Tibial nerve (tissue), 4 donors: ENCODE data around the gene ASTN2. TPM values are rescaled to one million over a fixed set of nuclear protein-coding genes. Genes with fewer than 3 reads are reported as not detected.

Experiments
- DNase-seq, 2 donors: peaks; one replicate each; pipeline ENCODE4 v3.0.0-alpha.2; 2019; ENCODE audit warnings: low spot score in 2 of 2
- H3K27ac ChIP-seq, 4 donors: fragments of 200-600 bp; sonication (generic) in 3 of 4; one replicate each; pipeline ENCODE4 v1.5.1; 2017 to 2019; ENCODE audit warnings: mild to moderate bottlenecking in 1 of 4
- H3K27me3 ChIP-seq, 2 donors: fragments of 200-600 bp; sonication (generic) in 1 of 2; one replicate each; pipeline versions ENCODE4 v1.5.1 to v1.6.0; 2017 to 2019
- H3K36me3 ChIP-seq, 3 donors: fragments of 200-600 bp; sonication (generic); one replicate each; pipeline ENCODE4 v1.5.1; 2018 to 2019
- H3K4me1 ChIP-seq, 4 donors: fragments of 200-600 bp; sonication (generic) in 3 of 4; one replicate each; pipeline ENCODE4 v1.5.1; 2017 to 2019
- H3K4me3 ChIP-seq, 4 donors: fragments of 200-600 bp; sonication (generic) in 3 of 4; one replicate each; pipeline ENCODE4 v1.5.1; 2017 to 2019; ENCODE audit warnings: mild to moderate bottlenecking in 1 of 4, moderate library complexity in 1 of 4
- H3K9me3 ChIP-seq, 4 donors: fragments of 200-600 bp; sonication (generic) in 3 of 4; one replicate each; pipeline ENCODE4 v1.5.1; 2017 to 2019
- CTCF ChIP-seq, 5 experiments: fragments of 200-600 bp in 3 of 5; fragments of 450-650 bp in 2 of 5; sonication (generic) in 3 of 5; IDR thresholded peaks; one replicate each; pipeline ENCODE4 v1.5.1; 2016 to 2019; ENCODE audit warnings: antibody characterized with exemption in 5 of 5, mild to moderate bottlenecking in 3 of 5, moderate library complexity in 2 of 5
- EP300 ChIP-seq, 2 donors: sonication (generic); formaldehyde crosslinking; IDR thresholded peaks; one replicate each; pipeline ENCODE4 v1.6.1; 2017; ENCODE audit warnings: antibody characterized with exemption in 2 of 2, mild to moderate bottlenecking in 1 of 2
- POLR2A ChIP-seq, 2 donors: fragments of 450-650 bp; IDR thresholded peaks; one replicate each; pipeline ENCODE4 v1.6.1; 2017; ENCODE audit warnings: antibody characterized with exemption in 2 of 2, mild to moderate bottlenecking in 2 of 2, moderate library complexity in 2 of 2
- WGBS, 2 donors: methylation state at CpG; one replicate each; pipeline ENCODE4 v1.1.5; 2018; 5-methylcytosine and 5-hydroxymethylcytosine counted together
- total RNA-seq, 4 donors: library from RNA; depleted of rRNA; stranded (reverse); fragments of >200 nt; gene quantifications; one replicate each; pipeline ENCODE4 v1.1.0, GENCODE V29; 2016

Gene ASTN2
- total RNA-seq, 4 donors from 2014 or later, result 9.0 to 14.9 (median 12.3) TPM

- 89 to 100% methylated on average over 1 of the region's 1 CpG for WGBS, 2 donors
- Histone ChIP-seq H3K4me3 (no peak overlapping the region), H3K4me1 (no peaks in the 10 kb centered on the region), H3K27ac (no peak overlapping the region), H3K9me3 (no peaks in the 10 kb centered on the region), H3K27me3 (no peaks in the 10 kb centered on the region), H3K36me3 (no peaks in the 10 kb centered on the region)
- TF ChIP-seq EP300 (IDR thresholded peaks at IDR 0.05) (no peak), CTCF (IDR thresholded peaks at IDR 0.05) (no peak), POLR2A (IDR thresholded peaks at IDR 0.05) (no peak)
- DNase-seq, result no peak
Observed at GRCh38 chr9:117164512-117164911, 250.3 kb downstream of the ASTN2 start.

- H3K36me3 ChIP-seq, result no peaks in the 10 kb centered on the region
- no peak overlapping the region for H3K27ac ChIP-seq
- H3K9me3 ChIP-seq, result no peaks in the 10 kb centered on the region
- no peaks in the 10 kb centered on the region for H3K27me3 ChIP-seq
- no peaks in the 10 kb centered on the region for H3K4me1 ChIP-seq
- DNase-seq, result no peak
- TF ChIP-seq POLR2A (IDR thresholded peaks at IDR 0.05), result no peak
- TF ChIP-seq EP300 (IDR thresholded peaks at IDR 0.05), result no peak
- TF ChIP-seq CTCF (IDR thresholded peaks at IDR 0.05), result peak in 1 of 5 experiments; percentile 6
- no peak overlapping the region for H3K4me3 ChIP-seq
Observed at GRCh38 chr9:117160254-117160653, 254.6 kb downstream of the ASTN2 start.

GRCh38 chr9:117156771-117157535 lies 257.9 kb downstream of the ASTN2 start:
- Histone ChIP-seq H3K9me3 (no peaks in the 10 kb centered on the region), H3K4me1 (no peaks in the 10 kb centered on the region), H3K36me3 (no peaks in the 10 kb centered on the region), H3K27ac (no peak overlapping the region), H3K4me3 (no peak overlapping the region), H3K27me3 (no peaks in the 10 kb centered on the region)
- DNase-seq, result no peak
- TF ChIP-seq POLR2A (IDR thresholded peaks at IDR 0.05) (no peak), CTCF (IDR thresholded peaks at IDR 0.05) (no peak), EP300 (IDR thresholded peaks at IDR 0.05) (no peak)
- WGBS, 2 donors, result 77 to 91% methylated on average over 2 of the region's 2 CpGs

GRCh38 chr9:117156144-117156688 lies 258.6 kb downstream of the ASTN2 start:
- Histone ChIP-seq H3K27me3 (no peaks in the 10 kb centered on the region), H3K4me1 (no peaks in the 10 kb centered on the region), H3K9me3 (no peaks in the 10 kb centered on the region), H3K27ac (no peak overlapping the region), H3K4me3 (no peak overlapping the region), H3K36me3 (no peaks in the 10 kb centered on the region)
- TF ChIP-seq EP300 (IDR thresholded peaks at IDR 0.05) (no peak), CTCF (IDR thresholded peaks at IDR 0.05) (no peak)
- WGBS, 2 donors, result 64 to 75% methylated on average over 2 of the region's 2 CpGs
- DNase-seq, result no peak

- Histone ChIP-seq H3K27ac (no peak overlapping the region), H3K4me1 (no peaks in the 10 kb centered on the region), H3K36me3 (no peaks in the 10 kb centered on the region), H3K9me3 (no peaks in the 10 kb centered on the region), H3K27me3 (no peaks in the 10 kb centered on the region), H3K4me3 (no peak overlapping the region)
- WGBS, 2 donors, result 83 to 91% methylated on average over 1 of the region's 1 CpG
- no peak for TF ChIP-seq EP300 (IDR thresholded peaks at IDR 0.05)
- TF ChIP-seq POLR2A (IDR thresholded peaks at IDR 0.05), result no peak
- DNase-seq, result no peak
Observed at GRCh38 chr9:117153021-117153420, 261.8 kb downstream of the ASTN2 start.
